ENCODE data around the gene RADX. TPM values are rescaled to one million over a fixed set of nuclear protein-coding genes. Genes with fewer than 3 reads are reported as not detected.
A peak's percentile ranks its signal among the peaks of the same experiment; 100 is the strongest.

The RADX gene
- total and polyA plus RNA-seq, 2 experiments from 2014 or later = 5.8 to 6.3 TPM

- H3K27ac ChIP-seq = peak overlapping the region; percentile 14
- H3K36me3 ChIP-seq = no peaks in the 10 kb centered on the region
- no peaks in the 10 kb centered on the region for H3K27me3 ChIP-seq
- TF ChIP-seq, protein P1, sequence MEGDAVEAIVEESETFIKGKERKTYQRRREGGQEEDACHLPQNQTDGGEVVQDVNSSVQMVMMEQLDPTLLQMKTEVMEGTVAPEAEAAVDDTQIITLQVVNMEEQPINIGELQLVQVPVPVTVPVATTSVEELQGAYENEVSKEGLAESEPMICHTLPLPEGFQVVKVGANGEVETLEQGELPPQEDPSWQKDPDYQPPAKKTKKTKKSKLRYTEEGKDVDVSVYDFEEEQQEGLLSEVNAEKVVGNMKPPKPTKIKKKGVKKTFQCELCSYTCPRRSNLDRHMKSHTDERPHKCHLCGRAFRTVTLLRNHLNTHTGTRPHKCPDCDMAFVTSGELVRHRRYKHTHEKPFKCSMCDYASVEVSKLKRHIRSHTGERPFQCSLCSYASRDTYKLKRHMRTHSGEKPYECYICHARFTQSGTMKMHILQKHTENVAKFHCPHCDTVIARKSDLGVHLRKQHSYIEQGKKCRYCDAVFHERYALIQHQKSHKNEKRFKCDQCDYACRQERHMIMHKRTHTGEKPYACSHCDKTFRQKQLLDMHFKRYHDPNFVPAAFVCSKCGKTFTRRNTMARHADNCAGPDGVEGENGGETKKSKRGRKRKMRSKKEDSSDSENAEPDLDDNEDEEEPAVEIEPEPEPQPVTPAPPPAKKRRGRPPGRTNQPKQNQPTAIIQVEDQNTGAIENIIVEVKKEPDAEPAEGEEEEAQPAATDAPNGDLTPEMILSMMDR (IDR thresholded peaks at IDR 0.05; ENCODE audit: low read depth, low read length) = no peak
- peaks cover 15% of the 10 kb centered on the region for H3K4me1 ChIP-seq (ENCODE audit: low read depth)
- H3K4me3 ChIP-seq = no peak overlapping the region
- peak; percentile 43 to 69 for DNase-seq (ENCODE audit: low read depth in 1 of 2, low spot score in 1 of 2)
- H3K9me3 ChIP-seq (ENCODE audit: low read depth) = no peaks in the 10 kb centered on the region
Observed at GRCh38 chrX:106707771-106708454, 96.1 kb downstream of the RADX start.

DNA sequence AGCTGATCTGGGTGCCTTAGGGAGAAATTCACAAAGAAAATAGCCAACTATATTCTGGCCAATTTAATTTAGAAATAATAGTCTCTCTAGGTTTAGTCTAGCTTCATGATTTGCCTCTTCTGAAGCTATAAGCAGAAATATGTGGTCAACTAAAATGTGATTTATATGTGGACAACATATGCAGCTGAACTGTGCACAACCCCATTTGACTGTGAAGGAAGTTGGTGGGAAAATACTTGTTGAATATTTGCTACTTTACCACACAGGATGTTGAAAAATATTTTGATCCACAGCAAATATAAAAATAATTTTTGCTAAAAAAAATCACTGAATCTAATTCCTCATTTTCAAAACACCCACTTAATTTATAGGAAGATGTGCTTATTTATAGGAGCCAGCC lies 99.0 kb downstream of the RADX start:
- no peak for DNase-seq (ENCODE audit: low read depth in 1 of 2, low spot score in 1 of 2)
- no peaks in the 10 kb centered on the region for H3K36me3 ChIP-seq
- no peak overlapping the region for H3K27ac ChIP-seq
- no peaks in the 10 kb centered on the region for H3K27me3 ChIP-seq
- H3K9me3 ChIP-seq (ENCODE audit: low read depth) = no peaks in the 10 kb centered on the region
- TF ChIP-seq, protein P1 (IDR thresholded peaks at IDR 0.05; ENCODE audit: low read depth, low read length) = no peak
- H3K4me3 ChIP-seq = no peak overlapping the region
- H3K4me1 ChIP-seq (ENCODE audit: low read depth) = peaks cover 15% of the 10 kb centered on the region

DNA sequence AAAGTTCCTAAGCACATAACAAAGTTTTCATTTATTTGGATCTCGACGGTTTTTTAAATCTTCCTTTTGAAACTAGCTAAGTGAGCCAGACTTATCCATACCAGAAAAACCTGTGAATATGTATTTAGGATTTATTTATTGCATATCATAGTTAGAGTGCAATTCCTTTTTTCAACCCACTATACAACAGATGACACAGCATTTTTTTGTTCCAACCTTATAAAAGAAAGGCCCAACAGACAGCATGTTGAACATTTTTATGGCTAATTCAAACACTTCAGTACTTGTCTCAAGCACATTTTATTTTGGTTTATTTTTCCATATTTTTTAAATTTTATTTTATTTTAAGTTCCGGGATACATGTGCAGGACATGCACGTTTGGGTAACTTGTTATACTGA lies 99.6 kb downstream of the RADX start:
- TF ChIP-seq, protein P1 (IDR thresholded peaks at IDR 0.05; ENCODE audit: low read depth, low read length) = no peak
- H3K9me3 ChIP-seq (ENCODE audit: low read depth) = no peaks in the 10 kb centered on the region

GRCh38 chrX:106716004-106716403 lies 104.2 kb downstream of the RADX start:
- H3K4me1 ChIP-seq (ENCODE audit: low read depth) = no peaks in the 10 kb centered on the region
- no peaks in the 10 kb centered on the region for H3K27me3 ChIP-seq
- no peak overlapping the region for H3K27ac ChIP-seq
- TF ChIP-seq, protein P1 (IDR thresholded peaks at IDR 0.05; ENCODE audit: low read depth, low read length) = no peak
- no peaks in the 10 kb centered on the region for H3K36me3 ChIP-seq
- H3K9me3 ChIP-seq (ENCODE audit: low read depth) = no peaks in the 10 kb centered on the region
- H3K4me3 ChIP-seq = no peak overlapping the region
- DNase-seq (ENCODE audit: low read depth in 1 of 2, low spot score in 1 of 2) = peak in 1 of 2 donors; percentile 5

More for the DNA sequence above, 99.6 kb downstream of the RADX start:
- H3K27me3 ChIP-seq = no peaks in the 10 kb centered on the region
- H3K36me3 ChIP-seq = no peaks in the 10 kb centered on the region
- no peak overlapping the region for H3K4me3 ChIP-seq
- no peak overlapping the region for H3K27ac ChIP-seq
- DNase-seq (ENCODE audit: low read depth in 1 of 2, low spot score in 1 of 2) = no peak
- peaks cover 15% of the 10 kb centered on the region for H3K4me1 ChIP-seq (ENCODE audit: low read depth)

DNA sequence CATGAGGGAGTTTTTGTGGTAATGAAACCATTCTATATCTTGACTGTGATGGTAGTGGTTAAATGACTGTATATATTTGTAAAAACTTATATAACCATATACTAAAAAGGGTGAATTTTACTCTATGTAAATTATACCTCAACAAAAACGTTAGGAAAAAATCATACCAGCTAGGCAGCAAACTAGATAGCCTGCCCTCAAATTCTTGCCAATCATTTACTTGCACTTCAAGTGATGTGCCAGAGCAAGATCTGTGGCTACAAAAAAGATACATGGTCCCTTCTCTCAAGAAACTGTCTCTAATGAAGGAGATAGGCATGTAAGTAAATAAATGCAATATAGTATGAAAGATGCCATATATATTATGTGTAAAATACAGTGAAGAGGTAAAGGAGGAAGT lies 104.7 kb downstream of the RADX start:
- peaks cover 2% of the 10 kb centered on the region for H3K27me3 ChIP-seq
- H3K4me1 ChIP-seq (ENCODE audit: low read depth) = no peaks in the 10 kb centered on the region
- no peak overlapping the region for H3K4me3 ChIP-seq
- DNase-seq (ENCODE audit: low read depth in 1 of 2, low spot score in 1 of 2) = no peak
- no peaks in the 10 kb centered on the region for H3K9me3 ChIP-seq (ENCODE audit: low read depth)
- TF ChIP-seq, protein P1 (IDR thresholded peaks at IDR 0.05; ENCODE audit: low read depth, low read length) = no peak
- no peaks in the 10 kb centered on the region for H3K36me3 ChIP-seq
- no peak overlapping the region for H3K27ac ChIP-seq
